H1 (cell line): ENCODE measurements around the gene SRRM2. TPM values are rescaled to one million over a fixed set of nuclear protein-coding genes. Genes with fewer than 3 reads are reported as not detected.

ENCODE experiments used
- CTCF ChIA-PET: fragments of 300-600 bp; sonication (Branson Sonifier 250); formaldehyde crosslinking; loops from one replicate; lab custom pipeline; 2021; ENCODE audit not compliant: partially characterized antibody; lab: Charles Lee
- POLR2A ChIA-PET: fragments of 300-600 bp; sonication (Branson Sonifier 250); formaldehyde crosslinking; loops from one replicate; lab custom pipeline; 2021; ENCODE audit warnings: inconsistent platforms; ENCODE audit not compliant: partially characterized antibody; lab: Charles Lee
- DNase-seq, 2 experiments: peaks; one replicate each; pipeline versions ENCODE4 v3.0.0 to v3.0.0-alpha.2; 2010 to 2022; ENCODE audit warnings: low spot score in 2 of 2, low read depth in 1 of 2, mixed read lengths in 1 of 2
- FAIRE-seq: peaks from 2 replicates; lab custom pipeline; 2011; peaks lifted over from hg19 to GRCh38; lab: Jason Lieb, UNC
- H2AFZ ChIP-seq: 2 replicates; pipeline ENCODE4 v1.8.1; 2012; ENCODE audit warnings: low read length, inconsistent platforms
- H2AK5ac ChIP-seq: 2 replicates; pipeline ENCODE4 v1.6.1; 2013; ENCODE audit warnings: low read depth, low read length
- H2BK120ac ChIP-seq: replicated peaks from 2 replicates; pipeline ENCODE3; 2013; ENCODE audit warnings: low read depth, low read length, inconsistent platforms
- H2BK12ac ChIP-seq: 2 replicates; pipeline ENCODE4 v1.6.1; 2013; ENCODE audit warnings: low read depth, low read length
- H2BK15ac ChIP-seq: 2 replicates; pipeline ENCODE4 v1.6.1; 2013; ENCODE audit warnings: low read length
- H2BK20ac ChIP-seq: 2 replicates; pipeline ENCODE4 v1.6.1; 2013; ENCODE audit warnings: low read length
- H2BK5ac ChIP-seq: 2 replicates; pipeline ENCODE4 v1.6.1; 2013; ENCODE audit warnings: low read depth, low read length
- H3K14ac ChIP-seq: 2 replicates; pipeline ENCODE4 v1.6.1; 2013; ENCODE audit warnings: inconsistent platforms; ENCODE audit not compliant: insufficient read length
- H3K18ac ChIP-seq: 2 replicates; pipeline ENCODE4 v1.6.1; 2013; ENCODE audit warnings: low read length; ENCODE audit errors: extremely low read depth
- H3K23ac ChIP-seq: 2 replicates; pipeline ENCODE4 v1.6.1; 2013; ENCODE audit warnings: inconsistent platforms; ENCODE audit not compliant: insufficient read length
- H3K23me2 ChIP-seq: 2 replicates; pipeline ENCODE4 v1.6.1; 2013; ENCODE audit warnings: low read depth, low read length
- H3K27ac ChIP-seq: 2 replicates; pipeline ENCODE4 v1.6.1; 2011; ENCODE audit warnings: low read depth, low read length, inconsistent platforms
- H3K27me3 ChIP-seq, 4 experiments: replicated peaks in 1 of 4; 1 replicate in 1 of 4; 2 replicates in 3 of 4; pipeline versions ENCODE4 v1.6.1 to v1.8.1; 2011 to 2013; ENCODE audit warnings: low read length in 3 of 4, mild to moderate bottlenecking in 3 of 4, inconsistent platforms in 2 of 4, mixed read lengths in 2 of 4, moderate library complexity in 1 of 4; ENCODE audit not compliant: control insufficient read depth in 3 of 4, insufficient read depth in 3 of 4; ENCODE audit errors: extremely low read depth in 1 of 4
- H3K36me3 ChIP-seq, 4 experiments: 2 replicates each; pipeline versions ENCODE4 v1.6.1 to v1.8.1; 2011 to 2013; ENCODE audit warnings: mild to moderate bottlenecking in 4 of 4, low read length in 3 of 4, moderate library complexity in 2 of 4, control low read depth in 1 of 4, inconsistent platforms in 1 of 4; ENCODE audit not compliant: insufficient read depth in 4 of 4, control insufficient read depth in 2 of 4
- H3K4ac ChIP-seq: replicated peaks from 2 replicates; pipeline ENCODE3; 2013; ENCODE audit warnings: low read length, low read depth, mixed read lengths, inconsistent platforms; ENCODE audit not compliant: insufficient read length
- H3K4me1 ChIP-seq, 4 experiments: replicated peaks in 1 of 4; 1 replicate in 1 of 4; 2 replicates in 3 of 4; pipeline versions ENCODE4 v1.6.1 to v1.8.1; 2011 to 2013; ENCODE audit warnings: low read length in 3 of 4, inconsistent platforms in 2 of 4, mixed read lengths in 1 of 4; ENCODE audit not compliant: insufficient read depth in 4 of 4, control insufficient read depth in 3 of 4
- H3K4me2 ChIP-seq, 2 experiments: 2 replicates each; pipeline versions ENCODE4 v1.6.1 to v1.8.1; 2011 to 2013; ENCODE audit warnings: low read depth in 2 of 2, low read length in 2 of 2, control low read depth in 1 of 2, inconsistent platforms in 1 of 2, mild to moderate bottlenecking in 1 of 2; ENCODE audit not compliant: insufficient read depth in 1 of 2
- H3K4me3 ChIP-seq, 4 experiments: fragments of 200-600, 300-600 bp in 1 of 4; sonication (generic), shearing (Covaris generic), sonication (Bioruptor Twin) in 1 of 4; 2 replicates each; pipeline versions ENCODE4 v1.5.1 to v1.8.1; 2011 to 2016; ENCODE audit warnings: low read length in 4 of 4, low read depth in 3 of 4, control low read depth in 2 of 4, inconsistent platforms in 2 of 4, mild to moderate bottlenecking in 2 of 4, mixed read lengths in 1 of 4, moderate library complexity in 1 of 4; ENCODE audit not compliant: insufficient read depth in 2 of 4; ENCODE audit errors: extremely low read depth in 1 of 4
- H3K56ac ChIP-seq: replicated peaks from 2 replicates; pipeline ENCODE3; 2013; ENCODE audit warnings: low read depth, mild to moderate bottlenecking, mixed read lengths, low read length, inconsistent platforms; ENCODE audit not compliant: insufficient read length
- H3K79me1 ChIP-seq: 2 replicates; pipeline ENCODE4 v1.6.1; 2013; ENCODE audit warnings: low read depth, low read length, control low read depth
- H3K79me2 ChIP-seq, 2 experiments: 2 replicates each; pipeline versions ENCODE4 v1.6.1 to v1.8.1; 2012 to 2013; ENCODE audit warnings: low read length in 2 of 2, mild to moderate bottlenecking in 2 of 2, inconsistent platforms in 1 of 2; ENCODE audit not compliant: insufficient read depth in 2 of 2, control insufficient read depth in 1 of 2
- H3K9ac ChIP-seq, 4 experiments: replicated peaks in 1 of 4; 1 replicate in 1 of 4; 2 replicates in 3 of 4; pipeline versions ENCODE4 v1.6.1 to v1.8.1; 2011 to 2013; ENCODE audit warnings: low read depth in 3 of 4, low read length in 3 of 4, control low read depth in 2 of 4, mild to moderate bottlenecking in 2 of 4, moderate library complexity in 2 of 4, inconsistent platforms in 1 of 4; ENCODE audit errors: extremely low read depth in 1 of 4
- H3K9me3 ChIP-seq, 2 experiments: 2 replicates each; pipeline versions ENCODE4 v1.6.1 to v1.8.1; 2012 to 2013; ENCODE audit warnings: mild to moderate bottlenecking in 2 of 2, moderate library complexity in 2 of 2, control low read depth in 1 of 2, inconsistent platforms in 1 of 2, low read depth in 1 of 2, low read length in 1 of 2, mixed read lengths in 1 of 2; ENCODE audit not compliant: insufficient read depth in 2 of 2
- H4K20me1 ChIP-seq, 2 experiments: replicated peaks in 1 of 2; 2 replicates each; pipeline versions ENCODE3 to v1.8.1; 2011 to 2013; ENCODE audit warnings: inconsistent platforms in 2 of 2, low read length in 2 of 2, mild to moderate bottlenecking in 1 of 2; ENCODE audit not compliant: insufficient read depth in 2 of 2, control insufficient read depth in 1 of 2
- H4K5ac ChIP-seq: 2 replicates; pipeline ENCODE4 v1.6.1; 2013; ENCODE audit warnings: low read length, low read depth, mixed read lengths, inconsistent platforms; ENCODE audit not compliant: insufficient read length
- H4K8ac ChIP-seq: 2 replicates; pipeline ENCODE4 v1.8.0; 2013; ENCODE audit warnings: mild to moderate bottlenecking, moderate library complexity, low read length, inconsistent platforms; ENCODE audit not compliant: insufficient read depth; ENCODE audit errors: extremely low read depth
- H4K91ac ChIP-seq: replicated peaks from 2 replicates; pipeline ENCODE3; 2013; ENCODE audit warnings: low read length, mixed read lengths, inconsistent platforms; ENCODE audit not compliant: insufficient read length
- CBX5 ChIP-seq: fragments of 300-800, 300-1000 bp; sonication (generic); IDR thresholded peaks from 2 replicates; pipeline ENCODE4 v1.7.1; 2016; ENCODE audit warnings: antibody characterized with exemption, low read length, low read depth
- GABPA ChIP-seq: IDR thresholded peaks from 2 replicates; pipeline ENCODE4 v1.6.1; 2011; ENCODE audit warnings: mild to moderate bottlenecking, low read length, moderate library complexity, borderline replicate concordance; ENCODE audit not compliant: insufficient read depth
- HDAC6 ChIP-seq: IDR thresholded peaks from one replicate; pipeline ENCODE4 v1.7.1; 2012; ENCODE audit warnings: low read depth, mild to moderate bottlenecking, inconsistent platforms, low read length, moderate library complexity
- JUN ChIP-seq: IDR thresholded peaks from 2 replicates; pipeline ENCODE4 v1.6.1; 2011; ENCODE audit warnings: low read depth, mild to moderate bottlenecking, improper control_type of control experiment, low read length
- PHF8 ChIP-seq: fragments of 200-600 bp; sonication (generic); conservative IDR thresholded peaks from 2 replicates; pipeline ENCODE4 v1.7.1; 2012; ENCODE audit warnings: low read depth, mild to moderate bottlenecking, inconsistent platforms, low read length, moderate library complexity
- POLR2AphosphoS5 ChIP-seq: IDR thresholded peaks from 2 replicates; pipeline ENCODE4 v1.6.1; 2011; ENCODE audit warnings: low read depth, low read length
- POU5F1 ChIP-seq: IDR thresholded peaks from 2 replicates; pipeline ENCODE4 v1.6.1; 2011; ENCODE audit warnings: low read depth, mild to moderate bottlenecking, low read length, moderate library complexity
- TAF1 ChIP-seq: IDR thresholded peaks from 2 replicates; pipeline ENCODE4 v1.6.1; 2011; ENCODE audit warnings: mild to moderate bottlenecking, low read depth, low read length
- TBP ChIP-seq: IDR thresholded peaks from 2 replicates; pipeline ENCODE4 v1.6.1; 2011; ENCODE audit warnings: low read depth, low read length, improper control_type of control experiment
- TEAD4 ChIP-seq: IDR thresholded peaks from 2 replicates; pipeline ENCODE4 v1.6.1; 2012; ENCODE audit warnings: low read depth, low read length, inconsistent platforms, mixed read lengths
- USF2 ChIP-seq: IDR thresholded peaks from 2 replicates; pipeline ENCODE4 v1.6.1; 2011; ENCODE audit warnings: low read length, improper control_type of control experiment
- WGBS, 2 experiments: shearing (Covaris generic) in 1 of 2; methylation state at CpG; one replicate each; pipeline versions ENCODE4 v1.1.6 to v1.1.7; 2013 to 2015; ENCODE audit warnings: low lambda C conversion rate in 2 of 2, mixed read lengths in 2 of 2, inconsistent platforms in 1 of 2, low coverage in 1 of 2, missing lambda C conversion rate in 1 of 2; ENCODE audit not compliant: insufficient replicate concordance in 2 of 2, insufficient coverage in 1 of 2, insufficient read length in 1 of 2; ENCODE audit errors: extremely low coverage in 1 of 2, missing lambda C conversion rate in 1 of 2; 5-methylcytosine and 5-hydroxymethylcytosine counted together
- polyA plus RNA-seq, 7 experiments: library from polyadenylated mRNA; depleted of rRNA in 3 of 7; stranded (reverse) in 5 of 7; unstranded in 2 of 7; fragments of >200 nt in 5 of 7; fragments of 200-250 nt in 2 of 7; gene quantifications; 1 replicate in 5 of 7; 2 replicates in 1 of 7; 4 replicates in 1 of 7; pipeline versions ENCODE4 v1.2.1 to v1.2.3, GENCODE V29; 2011 to 2013; ENCODE audit warnings: missing spikeins in 2 of 7, mixed read lengths in 2 of 7
- total RNA-seq: library from RNA; stranded (reverse); fragmentation: NEBNext Ultra II Directional; extraction: Animal tissue kit (Norgen Biotek cat#: 25700); gene quantifications from 2 replicates; pipeline ENCODE4 v1.2.1, GENCODE V29; 2021

The SRRM2 gene
- total and polyA plus RNA-seq, 2 of the 8 experiments (the other 6 are each of a cell fraction or from before 2014, with no cell fraction given): 300 to 579 TPM

- Histone ChIP-seq H2BK20ac (no peak overlapping the region), H2BK15ac (no peak overlapping the region), H3K14ac (no peak overlapping the region), H3K23me2 (no peaks in the 10 kb centered on the region; the same call in 1 of the 2 replicates), H3K9me3 (no peaks in the 10 kb centered on the region), H2AK5ac (no peak overlapping the region), H3K27ac (no peak overlapping the region), H3K23ac (no peak overlapping the region), H4K8ac (peak overlapping the region; percentile 68; the same call in 1 of the 2 replicates), H3K9ac (no peak overlapping the region; a peak in 1 of 7 replicates), H3K4ac (no peak overlapping the region), H4K5ac (no peak overlapping the region), H2BK5ac (no peak overlapping the region), H3K56ac (no peak overlapping the region), H3K27me3 (peaks cover 0 to 3% (median 0%) of the 10 kb centered on the region in 4 experiments; a peak in 2 of 7 replicates), H2BK12ac (no peak overlapping the region), H3K79me2 (no peaks in the 10 kb centered on the region), H3K4me2 (no peak overlapping the region; a peak in 1 of 4 replicates), H3K18ac (no peak overlapping the region), H3K4me3 (no peak overlapping the region; a peak in 1 of 8 replicates), H2AFZ (no peak overlapping the region), H4K20me1 (no peaks in the 10 kb centered on the region), H2BK120ac (no peak overlapping the region), H4K91ac (no peak overlapping the region), H3K79me1 (no peaks in the 10 kb centered on the region; the same call in 1 of the 2 replicates), H3K4me1 (peaks cover 0 to 3% (median 2%) of the 10 kb centered on the region in 4 experiments; a peak in 1 of 7 replicates), H3K36me3 (no peaks in the 10 kb centered on the region)
- DNase-seq (no peak), FAIRE-seq (no peak)
- WGBS, 2 experiments: 80% methylated on average over 14 of the region's 15 CpGs; no CpG with 5 or more reads in 1 of the 2 experiments
- ChIA-PET POLR2A (interaction anchor here (0.5 to 2.8 kb wide), 12 partner anchors 7 to 818 kb away, joined by 3 to 28 read pairs (median 4); partner anchors contain the start of genes ELOB, RNF151 and SRRM2), CTCF (interaction anchor here (0.6 to 1.7 kb wide), 8 partner anchors 16 to 533 kb away, joined by 3 to 7 read pairs (median 4); no protein-coding TSS in a partner anchor)
- TF ChIP-seq GABPA (no peak), JUN (no peak), HDAC6 (no peak), PHF8 (no peak), POLR2AphosphoS5 (no peak), TAF1 (no peak), TBP (no peak), POU5F1 (no peak), USF2 (no peak), CBX5 (no peak), TEAD4 (no peak)
Observed at GRCh38 chr16:2784358-2785100, 32.1 kb downstream of the SRRM2 start.
